K562 (cell line): ENCODE measurements around the gene ZCCHC4. TPM values are rescaled to one million over a fixed set of nuclear protein-coding genes. Genes with fewer than 3 reads are reported as not detected.

Source experiments
- ATAC-seq: fragments of 200-7000 bp; cut with Tn5 transposase; 3 replicates; pipeline ENCODE4 v1.9.1; 2020; ENCODE audit warnings: moderate library complexity
- BruUV-seq: library from RNA; stranded (reverse); fragments of 400-500 nt; replicated peaks from 2 replicates; lab custom pipeline; 2021; lab: Mats Ljungman, UMichigan
- CTCF ChIA-PET: fragments of 300-600 bp; formaldehyde crosslinking; extraction: SDS; loops from one replicate; lab custom pipeline; 2021; ENCODE audit warnings: low intra/inter-chr PET ratio; lab: Yijun Ruan, JAX
- POLR2A ChIA-PET: fragments of 300-600, 350-650 bp; sonication (Branson Sonifier 250); formaldehyde crosslinking; extraction: SDS; loops from one replicate; lab custom pipeline; 2021; ENCODE audit warnings: antibody characterized with exemption, inconsistent platforms; lab: Yijun Ruan, JAX
- DNase-seq, 4 experiments: peaks; one replicate each; pipeline versions ENCODE4 v3.0.0 to v3.0.0-alpha.2; 2011 to 2018; ENCODE audit warnings: low spot score in 3 of 4, mixed read lengths in 3 of 4; ENCODE audit errors: extremely low read depth in 1 of 4
- FAIRE-seq: peaks from 2 replicates; lab custom pipeline; 2011; peaks lifted over from hg19 to GRCh38; lab: Jason Lieb, UNC
- H2AFZ ChIP-seq: 2 replicates; pipeline ENCODE4 v1.6.0; 2011; ENCODE audit warnings: low read depth, low read length, control low read depth, inconsistent platforms
- H3K27ac ChIP-seq: fragments of 200-600 bp; 3 replicates; pipeline ENCODE4 v1.8.0; 2011; ENCODE audit warnings: low read depth, mild to moderate bottlenecking, control low read depth, inconsistent platforms, low read length, moderate library complexity, mixed read lengths; ENCODE audit errors: extremely low read depth
- H3K27me3 ChIP-seq, 2 experiments: fragments of 300-600 bp in 1 of 2; 2 replicates in 1 of 2; 3 replicates in 1 of 2; pipeline versions ENCODE4 v1.6.0 to v1.8.0; 2011; ENCODE audit warnings: inconsistent platforms in 2 of 2, low read length in 2 of 2, mild to moderate bottlenecking in 1 of 2, mixed read lengths in 1 of 2, moderate library complexity in 1 of 2; ENCODE audit not compliant: control insufficient read depth in 2 of 2, insufficient read depth in 2 of 2
- H3K36me3 ChIP-seq: fragments of 300-600 bp; 3 replicates; pipeline ENCODE4 v1.8.0; 2011; ENCODE audit warnings: mild to moderate bottlenecking, low read length, inconsistent platforms; ENCODE audit not compliant: control insufficient read depth, insufficient read depth
- H3K4me1 ChIP-seq, 2 experiments: fragments of 200-600 bp in 1 of 2; replicated peaks in 1 of 2; 2 replicates in 1 of 2; 3 replicates in 1 of 2; pipeline versions ENCODE4 v1.5.1 to v1.8.0; 2011; ENCODE audit warnings: inconsistent platforms in 2 of 2, low read length in 2 of 2, mild to moderate bottlenecking in 1 of 2, mixed read lengths in 1 of 2, moderate library complexity in 1 of 2; ENCODE audit not compliant: control insufficient read depth in 2 of 2, insufficient read depth in 2 of 2
- H3K4me2 ChIP-seq: 2 replicates; pipeline ENCODE4 v1.6.1; 2011; ENCODE audit warnings: low read length, control low read depth, inconsistent platforms, mixed read lengths; ENCODE audit not compliant: insufficient read depth
- H3K4me3 ChIP-seq: fragments of 200-600 bp; sonication (generic), shearing (Covaris generic); 2 replicates; pipeline ENCODE4 v1.5.1; 2016; ENCODE audit warnings: control low read depth, inconsistent platforms
- H3K79me2 ChIP-seq: fragments of 200-600 bp; 3 replicates; pipeline ENCODE4 v1.8.0; 2011; ENCODE audit warnings: low read length, inconsistent platforms; ENCODE audit not compliant: control insufficient read depth, insufficient read depth
- H3K9ac ChIP-seq, 2 experiments: 2 replicates each; pipeline versions ENCODE4 v1.6.0 to v1.6.1; 2011; ENCODE audit warnings: low read depth in 2 of 2, low read length in 2 of 2, control low read depth in 1 of 2, inconsistent platforms in 1 of 2, mild to moderate bottlenecking in 1 of 2, mixed read lengths in 1 of 2; ENCODE audit not compliant: insufficient read depth in 1 of 2
- H3K9me1 ChIP-seq: one replicate; pipeline ENCODE4 v1.6.0; 2011; ENCODE audit warnings: inconsistent platforms, mild to moderate bottlenecking, low read length, moderate library complexity; ENCODE audit not compliant: control insufficient read depth, insufficient read depth
- H3K9me3 ChIP-seq: replicated peaks from 2 replicates; pipeline ENCODE4 v1.5.1; 2011; ENCODE audit warnings: low read depth, low read length, inconsistent platforms; ENCODE audit not compliant: control insufficient read depth, insufficient read depth
- H4K20me1 ChIP-seq: replicated peaks from 2 replicates; pipeline ENCODE4 v1.6.1; 2011; ENCODE audit warnings: low read length, inconsistent platforms, mixed read lengths; ENCODE audit not compliant: control insufficient read depth, insufficient read depth
- ATF3 ChIP-seq, 2 experiments: fragments of 450-650 bp in 1 of 2; sonication (generic) in 1 of 2; formaldehyde crosslinking in 1 of 2; IDR thresholded peaks in 1 of 2; conservative IDR thresholded peaks in 1 of 2; 2 replicates each; pipeline versions ENCODE4 v1.6.1 to v1.8.1; 2016 to 2023; ENCODE audit warnings: mild to moderate bottlenecking in 2 of 2, moderate library complexity in 2 of 2, inconsistent platforms in 1 of 2, missing genetic modification reagents in 1 of 2
- ELF1 ChIP-seq: fragments of 200-800 bp; sonication (Bioruptor generic); IDR thresholded peaks from 2 replicates; pipeline ENCODE4 v1.6.1; 2016; ENCODE audit warnings: missing genetic modification characterization, missing compliant biosample characterization
- JUND ChIP-seq, 2 experiments: IDR thresholded peaks; 2 replicates in 1 of 2; 3 replicates in 1 of 2; pipeline ENCODE4 v1.6.1; 2011; ENCODE audit warnings: borderline replicate concordance in 2 of 2, low read depth in 2 of 2, low read length in 2 of 2, improper control_type of control experiment in 1 of 2, missing biosample characterization in 1 of 2, missing genetic modification characterization in 1 of 2, missing genetic modification reagents in 1 of 2
- MIER1 ChIP-seq: fragments of 450-650 bp; IDR thresholded peaks from 2 replicates; pipeline ENCODE4 v1.6.1; 2016; ENCODE audit warnings: antibody characterized with exemption, mild to moderate bottlenecking, low read depth
- MYNN ChIP-seq, 2 experiments: sonication (generic); formaldehyde crosslinking in 1 of 2; IDR thresholded peaks; 2 replicates each; pipeline versions ENCODE4 v1.5.0 to v1.6.1; 2016 to 2020; ENCODE audit warnings: antibody characterized with exemption in 1 of 2, missing genetic modification reagents in 1 of 2
- RBM15 ChIP-seq: fragments of 200-400 bp; formaldehyde crosslinking; IDR thresholded peaks from 2 replicates; pipeline ENCODE4 v1.6.1; 2018; ENCODE audit warnings: mild to moderate bottlenecking, low read length, moderate library complexity; ENCODE audit not compliant: insufficient read depth
- UBTF ChIP-seq, 2 experiments: IDR thresholded peaks; 2 replicates each; pipeline ENCODE4 v1.6.1; 2012; ENCODE audit warnings: improper control_type of control experiment in 2 of 2, low read depth in 2 of 2, low read length in 2 of 2, borderline replicate concordance in 1 of 2
- XRCC5 ChIP-seq: fragments of 200-400 bp; formaldehyde crosslinking; IDR thresholded peaks from 2 replicates; pipeline ENCODE4 v1.6.1; 2017; ENCODE audit warnings: low read depth, mild to moderate bottlenecking, low read length
- ZNF384 ChIP-seq: IDR thresholded peaks from 2 replicates; pipeline ENCODE4 v1.6.1; 2012; ENCODE audit warnings: low read depth, low read length, improper control_type of control experiment
- ZNF766 ChIP-seq: fragments of 200-800 bp; sonication (Bioruptor generic); conservative IDR thresholded peaks from 2 replicates; pipeline ENCODE4 v1.6.1; 2016; ENCODE audit warnings: missing genetic modification characterization, missing compliant biosample characterization
- in situ Hi-C: fragments of 300-500 bp; cut with MboI; formaldehyde crosslinking; loops from 4 replicates; pipeline ENCODE4 v1.15.0; 2018; ENCODE audit warnings: inconsistent platforms, mixed read lengths
- intact Hi-C: fragments of 100-400 bp; cut with micrococcal nuclease; formaldehyde crosslinking; loops from 2 replicates; pipeline ENCODE4 v1.14.2; 2022
- polyA plus RNA-seq, 8 experiments: library from polyadenylated mRNA; depleted of rRNA in 4 of 8; stranded (reverse) in 5 of 8; unstranded in 3 of 8; fragments of >200 nt; fragmentation: Nextera tagmentation in 2 of 8; fragmentation: Illumina TruSeq in 1 of 8; extraction: Ambion mirVana in 2 of 8; extraction: Trizol in 1 of 8; gene quantifications; 2 replicates each; pipeline versions ENCODE4 v1.2.1 to v1.2.3, GENCODE V29; 2011 to 2014; ENCODE audit warnings: inconsistent platforms in 1 of 8, missing spikeins in 1 of 8
- total RNA-seq, 7 experiments: library from RNA; depleted of rRNA in 6 of 7; stranded (reverse); fragments of >200 nt in 6 of 7; fragmentation: Illumina TruSeq in 2 of 7; extraction: Trizol in 2 of 7; gene quantifications; 2 replicates each; pipeline versions ENCODE4 v1.2.1 to v1.2.3, GENCODE V29; 2011 to 2021; ENCODE audit warnings: low replicate concordance in 1 of 7
- TF ChIP-seq, protein P1 (sequence below): sonication (generic); formaldehyde crosslinking; IDR thresholded peaks from 2 replicates; pipeline ENCODE4 v1.8.0; 2022; ENCODE audit warnings: mild to moderate bottlenecking, missing genetic modification reagents, borderline replicate concordance
- TF ChIP-seq, protein P2 (sequence below), 2 experiments: fragments of 450-650 bp; IDR thresholded peaks; 2 replicates each; pipeline ENCODE4 v1.6.1; 2016

The ZCCHC4 gene
- total and polyA plus RNA-seq, 9 of the 15 experiments (the other 6 are each of a cell fraction or from before 2014, with no cell fraction given), result 5.3 to 26.1 (median 15.2) TPM

- TF ChIP-seq ELF1 (tag) (0 out of 2 replicates have a peak, but pooled peaks have one; percentile 11), MYNN (IDR thresholded peaks at IDR 0.05) (no peak), MYNN (CRISPR knock-in tag; IDR thresholded peaks at IDR 0.05) (no peak), RBM15 (no peak)
These were observed 54.5 kb downstream of the ZCCHC4 start (continued) for GRCh38 chr4:25367004-25367621.

GRCh38 chr4:25367877-25368276 lies 55.3 kb downstream of the ZCCHC4 start:
- in situ Hi-C loops, result no loop called here
- no peak for DNase-seq
- peaks cover 3% of the 10 kb centered on the region for H3K9me1 ChIP-seq
- no TSS peak for BruUV-seq
- no peak for ATAC-seq
- FAIRE-seq, result no peak
- H3K4me1 ChIP-seq, result no peaks in the 10 kb centered on the region
- intact Hi-C loops, result loop anchor here (1.0 to 5.0 kb wide), 3 partner anchors 127 to 386 kb away; no protein-coding TSS in a partner anchor
- H3K9ac ChIP-seq, result no peak overlapping the region
- no peak overlapping the region for H2AFZ ChIP-seq
- H3K9me3 ChIP-seq, result no peaks in the 10 kb centered on the region
- no peaks in the 10 kb centered on the region for H4K20me1 ChIP-seq
- ChIA-PET CTCF (no interaction called here), POLR2A (no interaction called here)
- no peak overlapping the region for H3K27ac ChIP-seq
- no peak overlapping the region for H3K4me3 ChIP-seq
- no peaks in the 10 kb centered on the region for H3K79me2 ChIP-seq
- H3K4me2 ChIP-seq, result no peak overlapping the region
- H3K27me3 ChIP-seq, result no peaks in the 10 kb centered on the region
- H3K36me3 ChIP-seq, result peaks cover 35% of the 10 kb centered on the region
- TF ChIP-seq ZNF766, result no peak
- no peak for TF ChIP-seq XRCC5
- TF ChIP-seq, protein P1, sequence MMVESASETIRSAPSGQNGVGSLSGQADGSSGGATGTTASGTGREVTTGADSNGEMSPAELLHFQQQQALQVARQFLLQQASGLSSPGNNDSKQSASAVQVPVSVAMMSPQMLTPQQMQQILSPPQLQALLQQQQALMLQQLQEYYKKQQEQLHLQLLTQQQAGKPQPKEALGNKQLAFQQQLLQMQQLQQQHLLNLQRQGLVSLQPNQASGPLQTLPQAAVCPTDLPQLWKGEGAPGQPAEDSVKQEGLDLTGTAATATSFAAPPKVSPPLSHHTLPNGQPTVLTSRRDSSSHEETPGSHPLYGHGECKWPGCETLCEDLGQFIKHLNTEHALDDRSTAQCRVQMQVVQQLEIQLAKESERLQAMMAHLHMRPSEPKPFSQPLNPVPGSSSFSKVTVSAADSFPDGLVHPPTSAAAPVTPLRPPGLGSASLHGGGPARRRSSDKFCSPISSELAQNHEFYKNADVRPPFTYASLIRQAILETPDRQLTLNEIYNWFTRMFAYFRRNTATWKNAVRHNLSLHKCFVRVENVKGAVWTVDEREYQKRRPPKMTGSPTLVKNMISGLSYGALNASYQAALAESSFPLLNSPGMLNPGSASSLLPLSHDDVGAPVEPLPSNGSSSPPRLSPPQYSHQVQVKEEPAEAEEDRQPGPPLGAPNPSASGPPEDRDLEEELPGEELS (CRISPR knock-in tag), result no peak
- TF ChIP-seq UBTF (IDR thresholded peaks at IDR 0.05; ENCODE audit: borderline replicate concordance in 1 of 2, low read depth in 2 of 2, low read length in 2 of 2), result no peak
- TF ChIP-seq, protein P2, sequence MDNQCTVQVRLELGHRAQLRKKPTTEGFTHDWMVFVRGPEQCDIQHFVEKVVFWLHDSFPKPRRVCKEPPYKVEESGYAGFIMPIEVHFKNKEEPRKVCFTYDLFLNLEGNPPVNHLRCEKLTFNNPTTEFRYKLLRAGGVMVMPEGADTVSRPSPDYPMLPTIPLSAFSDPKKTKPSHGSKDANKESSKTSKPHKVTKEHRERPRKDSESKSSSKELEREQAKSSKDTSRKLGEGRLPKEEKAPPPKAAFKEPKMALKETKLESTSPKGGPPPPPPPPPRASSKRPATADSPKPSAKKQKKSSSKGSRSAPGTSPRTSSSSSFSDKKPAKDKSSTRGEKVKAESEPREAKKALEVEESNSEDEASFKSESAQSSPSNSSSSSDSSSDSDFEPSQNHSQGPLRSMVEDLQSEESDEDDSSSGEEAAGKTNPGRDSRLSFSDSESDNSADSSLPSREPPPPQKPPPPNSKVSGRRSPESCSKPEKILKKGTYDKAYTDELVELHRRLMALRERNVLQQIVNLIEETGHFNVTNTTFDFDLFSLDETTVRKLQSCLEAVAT (IDR thresholded peaks at IDR 0.05), result no peak
- no peak for TF ChIP-seq ATF3 (IDR thresholded peaks at IDR 0.05)
- no peak for TF ChIP-seq ATF3 (CRISPR knock-in tag; conservative IDR thresholded peaks at IDR 0.05)
- TF ChIP-seq MIER1, result no peak
- no peak for TF ChIP-seq ZNF384
- TF ChIP-seq JUND (IDR thresholded peaks at IDR 0.05; ENCODE audit: borderline replicate concordance, low read depth, low read length), result no peak
- TF ChIP-seq JUND (tag; IDR thresholded peaks at IDR 0.05; ENCODE audit: borderline replicate concordance, low read depth, low read length), result no peak
